ENCODE results near the gene MTERF4.

Gene MTERF4

GRCh38 chr2:241064802-241065354 is 37.2 kb downstream of the MTERF4 start:
- DNase-seq (ENCODE audit: low read depth in 1 of 2, low spot score in 1 of 2) = no peak
- H3K27ac ChIP-seq (replicated peaks) = no peak overlapping the region
- peaks cover 9% of the 10 kb centered on the region for H3K27me3 ChIP-seq (ENCODE audit: insufficient read depth, poor library complexity, severe bottlenecking)
- TF ChIP-seq SPI1 (IDR thresholded peaks at IDR 0.05; ENCODE audit: borderline replicate concordance, low read depth) (no peak), GABPA (IDR thresholded peaks at IDR 0.05; ENCODE audit: low read depth) (no peak), CTCF (IDR thresholded peaks at IDR 0.05; ENCODE audit: insufficient read depth, low read length) (no peak), POLR2AphosphoS5 (IDR thresholded peaks at IDR 0.05; ENCODE audit: low read depth) (no peak)
- TF ChIP-seq, protein P1, sequence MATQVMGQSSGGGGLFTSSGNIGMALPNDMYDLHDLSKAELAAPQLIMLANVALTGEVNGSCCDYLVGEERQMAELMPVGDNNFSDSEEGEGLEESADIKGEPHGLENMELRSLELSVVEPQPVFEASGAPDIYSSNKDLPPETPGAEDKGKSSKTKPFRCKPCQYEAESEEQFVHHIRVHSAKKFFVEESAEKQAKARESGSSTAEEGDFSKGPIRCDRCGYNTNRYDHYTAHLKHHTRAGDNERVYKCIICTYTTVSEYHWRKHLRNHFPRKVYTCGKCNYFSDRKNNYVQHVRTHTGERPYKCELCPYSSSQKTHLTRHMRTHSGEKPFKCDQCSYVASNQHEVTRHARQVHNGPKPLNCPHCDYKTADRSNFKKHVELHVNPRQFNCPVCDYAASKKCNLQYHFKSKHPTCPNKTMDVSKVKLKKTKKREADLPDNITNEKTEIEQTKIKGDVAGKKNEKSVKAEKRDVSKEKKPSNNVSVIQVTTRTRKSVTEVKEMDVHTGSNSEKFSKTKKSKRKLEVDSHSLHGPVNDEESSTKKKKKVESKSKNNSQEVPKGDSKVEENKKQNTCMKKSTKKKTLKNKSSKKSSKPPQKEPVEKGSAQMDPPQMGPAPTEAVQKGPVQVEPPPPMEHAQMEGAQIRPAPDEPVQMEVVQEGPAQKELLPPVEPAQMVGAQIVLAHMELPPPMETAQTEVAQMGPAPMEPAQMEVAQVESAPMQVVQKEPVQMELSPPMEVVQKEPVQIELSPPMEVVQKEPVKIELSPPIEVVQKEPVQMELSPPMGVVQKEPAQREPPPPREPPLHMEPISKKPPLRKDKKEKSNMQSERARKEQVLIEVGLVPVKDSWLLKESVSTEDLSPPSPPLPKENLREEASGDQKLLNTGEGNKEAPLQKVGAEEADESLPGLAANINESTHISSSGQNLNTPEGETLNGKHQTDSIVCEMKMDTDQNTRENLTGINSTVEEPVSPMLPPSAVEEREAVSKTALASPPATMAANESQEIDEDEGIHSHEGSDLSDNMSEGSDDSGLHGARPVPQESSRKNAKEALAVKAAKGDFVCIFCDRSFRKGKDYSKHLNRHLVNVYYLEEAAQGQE (IDR thresholded peaks at IDR 0.05; ENCODE audit: insufficient replicate concordance, low read depth) = no peak
- H3K4me3 ChIP-seq (replicated peaks; ENCODE audit: insufficient read depth, low read length) = no peak overlapping the region

- Histone ChIP-seq H3K27ac (replicated peaks) (no peak overlapping the region), H3K4me3 (replicated peaks; ENCODE audit: insufficient read depth, low read length) (no peak overlapping the region), H3K27me3 (ENCODE audit: insufficient read depth, poor library complexity, severe bottlenecking) (peaks cover 8% of the 10 kb centered on the region)
- DNase-seq (ENCODE audit: low read depth in 1 of 2, low spot score in 1 of 2) = no peak
- TF ChIP-seq GABPA (IDR thresholded peaks at IDR 0.05; ENCODE audit: low read depth) = no peak
- no peak for TF ChIP-seq POLR2AphosphoS5 (IDR thresholded peaks at IDR 0.05; ENCODE audit: low read depth)
- TF ChIP-seq, protein P1 (IDR thresholded peaks at IDR 0.05; ENCODE audit: insufficient replicate concordance, low read depth) = no peak
- no peak for TF ChIP-seq CTCF (IDR thresholded peaks at IDR 0.05; ENCODE audit: insufficient read depth, low read length)
- TF ChIP-seq SPI1 (IDR thresholded peaks at IDR 0.05; ENCODE audit: borderline replicate concordance, low read depth) = no peak
These were observed 37.9 kb downstream of the MTERF4 start for GRCh38 chr2:241064008-241064801.

DNA sequence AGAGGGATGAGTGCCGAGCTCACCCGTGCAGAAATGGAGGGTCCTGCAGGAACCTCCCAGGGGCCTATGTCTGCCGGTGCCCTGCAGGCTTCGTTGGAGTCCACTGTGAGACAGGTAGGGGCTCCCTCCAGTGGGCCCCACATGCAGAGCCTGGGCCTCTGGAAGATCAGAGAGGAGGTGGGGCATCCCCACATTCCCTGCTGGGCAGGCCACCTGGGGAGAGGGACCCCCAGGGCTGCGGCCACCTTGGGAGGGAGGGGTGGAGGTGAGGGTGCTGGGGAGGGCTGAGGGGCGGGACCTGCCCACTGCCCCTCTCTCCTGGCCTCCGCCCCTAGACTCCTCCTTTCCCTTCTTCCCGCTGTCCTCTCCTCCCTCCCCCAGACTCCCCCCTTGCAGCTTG is 38.5 kb downstream of the MTERF4 start:
- H3K27ac ChIP-seq (replicated peaks) = no peak overlapping the region
- no peak for TF ChIP-seq POLR2AphosphoS5 (IDR thresholded peaks at IDR 0.05; ENCODE audit: low read depth)
- TF ChIP-seq SPI1 (IDR thresholded peaks at IDR 0.05; ENCODE audit: borderline replicate concordance, low read depth) = no peak
- TF ChIP-seq, protein P1 (IDR thresholded peaks at IDR 0.05; ENCODE audit: insufficient replicate concordance, low read depth) = no peak
- TF ChIP-seq GABPA (IDR thresholded peaks at IDR 0.05; ENCODE audit: low read depth) = no peak
- no peak for TF ChIP-seq CTCF (IDR thresholded peaks at IDR 0.05; ENCODE audit: insufficient read depth, low read length)
- no peak overlapping the region for H3K4me3 ChIP-seq (replicated peaks; ENCODE audit: insufficient read depth, low read length)
- DNase-seq (ENCODE audit: low read depth in 1 of 2, low spot score in 1 of 2) = no peak
- H3K27me3 ChIP-seq (ENCODE audit: insufficient read depth, poor library complexity, severe bottlenecking) = peaks cover 5% of the 10 kb centered on the region

Data from HL-60 (cell line).